Stimulated activated CD8-positive, alpha-beta memory T cell treated with anti-CD3 and anti-CD28 coated beads, Interleukin-4, amount 100 ng/mL, for 24 hours (primary cell): Measurements from ENCODE around the gene TBXAS1.

Experiments used
- DNase-seq: peaks from one replicate; pipeline ENCODE4 v3.0.0-alpha.2; 2020; ENCODE audit warnings: low read depth

TBXAS1 gene

DNA sequence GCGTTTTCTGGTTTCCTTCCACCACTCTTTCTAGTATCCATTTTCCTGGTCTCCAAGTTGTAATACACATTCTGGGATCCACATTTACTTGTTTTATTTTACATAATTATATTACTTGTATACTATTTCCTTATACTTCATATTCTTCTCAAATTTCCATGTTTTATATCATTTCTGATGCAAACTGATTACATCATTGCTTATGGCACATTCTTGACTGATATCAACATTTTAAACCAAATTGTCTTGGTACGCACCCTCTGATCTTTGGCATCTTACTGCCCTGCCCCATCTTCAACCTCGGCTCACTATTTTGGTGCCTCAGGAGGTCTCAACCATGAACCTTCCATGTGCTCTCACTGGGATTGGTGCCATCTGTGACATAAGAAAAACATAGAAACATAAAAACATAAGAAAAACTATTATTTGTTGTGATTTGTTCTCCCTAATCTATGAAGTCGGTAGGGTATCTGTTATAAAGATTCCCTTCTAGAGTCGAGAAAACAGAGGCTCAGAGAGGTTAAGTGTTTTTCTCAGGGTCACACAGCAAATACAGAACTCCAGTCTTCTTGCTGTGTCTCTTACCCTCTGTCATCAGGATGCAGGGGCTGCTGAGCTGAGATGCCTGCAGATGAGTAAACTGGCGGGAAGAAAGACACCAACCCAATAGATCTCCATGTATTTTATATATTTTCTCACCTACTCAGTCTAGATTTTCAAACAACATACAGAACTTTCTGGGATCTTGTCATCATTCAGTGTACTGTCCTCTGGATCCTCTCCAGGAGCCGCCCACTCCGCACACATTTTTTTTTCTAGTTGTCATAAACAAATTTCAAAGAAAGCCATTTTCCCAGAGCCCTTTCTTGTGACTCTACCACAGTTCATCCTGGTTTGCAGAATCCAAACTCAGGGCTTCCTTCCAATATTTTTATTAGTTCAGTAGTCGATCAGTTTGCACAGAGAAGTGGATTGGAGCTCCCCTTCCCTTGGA is 154.2 kb downstream of the TBXAS1 start:
- DNase-seq, result no peak

GRCh38 chr7:139984642-139985539 is 155.8 kb downstream of the TBXAS1 start:
- no peak for DNase-seq

DNA sequence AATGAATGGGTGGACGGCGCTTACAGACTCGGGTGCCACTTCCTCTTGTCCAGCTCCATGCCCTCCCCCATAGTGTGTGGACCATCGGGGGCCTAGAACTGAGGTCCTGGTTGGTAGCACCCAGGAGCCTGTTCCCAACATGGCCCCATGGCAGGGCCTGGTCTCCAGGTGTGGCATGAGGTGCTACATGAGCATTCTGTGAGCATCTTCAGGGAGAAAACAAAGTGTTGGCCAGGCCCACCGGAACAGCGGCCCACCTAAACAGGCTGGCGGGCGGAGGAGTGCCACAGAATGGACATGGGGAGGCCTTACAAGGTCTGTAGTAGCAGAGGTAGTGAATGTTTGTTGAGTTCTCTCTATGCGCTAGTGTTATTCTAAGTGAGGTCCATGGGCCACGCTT is 156.7 kb downstream of the TBXAS1 start:
- DNase-seq, result no peak

- DNase-seq, result no peak
Observed at GRCh38 chr7:139987691-139988516, 158.8 kb downstream of the TBXAS1 start.

- no peak for DNase-seq
Observed at GRCh38 chr7:139989366-139990141, 160.5 kb downstream of the TBXAS1 start.

DNA sequence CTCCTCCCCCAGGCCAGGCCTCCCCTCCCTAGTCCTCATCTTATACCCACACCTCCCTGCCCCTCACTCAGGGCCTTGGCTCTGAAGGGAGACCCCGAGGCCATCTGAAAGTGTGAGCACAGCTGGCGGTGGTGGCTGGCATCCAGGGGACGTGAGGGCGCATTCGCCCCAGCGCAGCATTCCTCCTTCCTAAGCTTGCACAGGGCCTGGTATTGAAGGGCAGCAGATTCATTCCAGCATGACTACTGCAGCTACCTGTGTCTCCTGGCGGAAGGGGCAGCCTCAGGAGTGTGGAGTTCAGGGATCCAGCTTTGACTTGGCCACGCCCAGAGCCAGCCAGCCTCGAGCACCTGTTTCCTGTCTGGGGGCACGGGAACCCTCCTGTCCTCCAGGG is 161.1 kb downstream of the TBXAS1 start:
- DNase-seq, result no peak

DNA sequence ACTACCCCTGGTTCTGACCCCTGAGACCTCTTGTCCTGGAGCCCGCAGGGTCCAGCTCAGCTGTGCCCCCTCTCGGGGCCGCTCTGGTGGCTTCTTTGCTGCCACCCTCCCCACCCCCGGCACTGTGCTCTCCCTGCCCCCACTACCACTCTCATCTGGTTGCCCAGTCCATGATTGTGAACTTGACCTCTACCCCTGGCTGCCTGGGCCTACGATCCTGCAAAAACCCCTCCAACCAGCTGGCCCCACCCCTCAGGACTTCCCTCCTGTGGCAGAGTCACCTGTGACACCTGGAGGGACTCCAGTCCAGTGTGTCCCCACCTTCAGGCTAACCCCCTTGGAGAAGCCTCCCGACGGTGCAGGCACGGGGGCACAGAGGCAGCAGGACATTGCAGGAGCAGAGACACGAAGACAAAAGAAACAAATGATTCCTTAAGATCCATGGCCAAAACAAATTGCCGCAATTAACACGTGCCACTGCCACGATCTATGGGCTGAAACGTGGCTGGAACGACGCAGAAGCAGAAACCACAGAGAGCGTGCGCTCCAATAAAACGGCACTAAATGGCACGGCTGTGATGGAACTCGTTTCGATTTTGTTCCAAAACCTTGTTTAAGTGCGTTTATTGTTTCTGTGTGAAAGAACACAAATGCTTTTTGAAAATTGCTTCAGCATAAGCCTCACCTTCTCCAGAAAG is 161.7 kb downstream of the TBXAS1 start:
- DNase-seq, result no peak

DNA sequence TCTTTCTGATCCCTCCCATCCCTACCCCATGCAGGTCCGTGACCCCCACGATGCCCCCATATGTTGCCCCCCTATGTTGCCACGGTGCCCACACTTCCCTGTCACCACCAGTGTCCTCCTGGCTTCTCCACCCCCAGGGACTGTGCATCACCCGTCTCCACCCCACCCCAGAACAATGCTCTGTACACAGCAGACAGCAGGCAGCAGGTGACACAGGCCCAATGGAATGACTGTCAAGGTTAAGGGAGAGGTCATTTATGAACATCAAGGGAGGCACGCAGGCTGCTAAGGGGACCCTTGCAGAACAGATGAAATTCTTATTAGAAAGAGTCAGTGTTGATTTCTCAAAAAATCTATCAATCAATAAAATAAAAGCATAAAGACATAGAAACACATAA is 162.2 kb downstream of the TBXAS1 start:
- no peak for DNase-seq

GRCh38 chr7:139991911-139992310 is 162.8 kb downstream of the TBXAS1 start:
- DNase-seq, result no peak

DNA sequence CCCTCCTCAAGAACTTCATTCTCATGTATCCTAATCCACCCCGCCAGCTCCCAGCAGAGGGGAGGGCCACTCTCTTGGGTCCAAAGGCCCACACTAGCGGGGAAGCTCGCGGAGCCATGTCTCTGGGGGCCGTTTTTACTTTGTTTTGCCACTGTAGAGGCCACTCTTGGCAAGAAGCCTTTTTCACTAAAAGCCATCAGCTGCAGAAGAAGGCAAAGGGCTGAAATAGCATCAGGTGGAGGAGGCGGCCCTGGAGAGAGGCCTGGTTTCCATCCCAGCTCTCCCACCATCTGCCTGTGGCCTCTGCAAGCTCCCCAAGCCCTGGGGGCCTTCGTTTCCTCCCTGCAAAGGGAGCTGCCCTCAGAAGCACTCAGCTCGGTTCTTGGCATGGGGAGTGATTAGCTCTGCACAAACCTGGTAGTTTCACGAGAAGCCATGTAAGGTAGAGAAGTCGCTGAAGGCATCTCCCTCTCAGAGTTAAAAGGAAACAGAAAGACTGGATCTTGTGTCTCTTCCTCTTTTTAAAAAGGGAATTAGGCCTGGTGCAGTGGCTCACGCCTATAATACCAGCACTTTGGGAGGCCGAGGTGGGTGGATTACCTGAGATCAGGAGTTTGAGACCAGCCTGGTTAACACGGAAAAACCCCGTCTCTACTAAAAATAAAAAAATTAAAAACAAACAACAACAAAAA is 163.4 kb downstream of the TBXAS1 start:
- DNase-seq, result no peak

GRCh38 chr7:139993169-139993568 is 164.1 kb downstream of the TBXAS1 start:
- no peak for DNase-seq

GRCh38 chr7:139993592-139993991 is 164.5 kb downstream of the TBXAS1 start:
- DNase-seq, result no peak

- no peak for DNase-seq
Observed at GRCh38 chr7:139994356-139994755, 165.3 kb downstream of the TBXAS1 start.

- no peak for DNase-seq
Observed at GRCh38 chr7:139995017-139995915, 166.2 kb downstream of the TBXAS1 start.

DNA sequence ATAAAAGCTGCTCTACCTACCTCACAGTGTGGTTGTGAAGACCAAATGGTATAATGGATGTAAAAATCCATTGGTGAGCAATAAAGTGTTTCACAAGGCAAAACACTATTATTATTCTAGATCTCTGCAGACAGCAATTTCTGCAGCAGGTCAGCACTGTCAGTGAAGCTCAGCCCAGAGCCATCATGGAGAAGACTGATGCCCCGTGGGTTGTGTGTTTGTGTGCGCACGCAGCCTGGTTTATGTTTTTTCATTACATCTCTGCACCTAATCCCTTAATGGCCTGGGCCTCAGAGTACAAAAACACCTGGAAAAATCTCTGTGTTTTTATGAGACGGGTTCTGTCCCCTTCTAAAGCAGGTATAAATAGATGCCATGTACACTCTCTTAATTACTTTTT is 169.5 kb downstream of the TBXAS1 start:
- no peak for DNase-seq

GRCh38 chr7:139999516-139999915 is 170.5 kb downstream of the TBXAS1 start:
- DNase-seq, result no peak

- DNase-seq, result no peak
Observed at GRCh38 chr7:140000666-140001268, 171.7 kb downstream of the TBXAS1 start.

DNA sequence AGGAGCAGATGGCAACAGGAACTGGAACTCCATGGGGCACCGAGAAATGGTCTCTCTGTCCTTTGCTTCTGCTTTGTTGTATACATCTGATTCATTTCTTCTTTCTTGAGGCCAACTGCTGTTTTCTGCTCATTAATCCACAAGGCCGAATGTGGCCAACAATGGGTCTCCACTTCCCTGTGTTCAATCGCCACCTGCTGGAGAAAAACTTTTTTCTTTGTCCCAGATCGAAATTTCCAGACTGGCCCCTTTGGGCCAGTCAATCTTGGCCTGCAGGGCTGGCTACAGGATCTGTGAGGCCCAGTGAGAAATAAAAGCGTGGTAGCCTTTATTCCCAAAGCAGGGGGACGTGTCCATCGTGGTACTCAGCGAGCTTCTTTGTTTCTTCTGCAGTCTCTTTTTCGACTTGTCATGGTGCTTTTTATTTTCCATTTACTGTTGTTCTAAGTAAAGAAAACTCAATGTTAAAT is 174.9 kb downstream of the TBXAS1 start:
- DNase-seq, result no peak
